BE2C (cell line): ENCODE data around the gene KDM5B.

ENCODE experiments used
- DNase-seq: peaks from one replicate; pipeline ENCODE4 v3.0.0-alpha.2; 2020
- H3K27me3 ChIP-seq: fragments of 250-450 bp; sonication (Bioruptor Pico); 2 replicates; pipeline ENCODE4 v1.5.1; 2020; ENCODE audit warnings: mild to moderate bottlenecking
- H3K36me3 ChIP-seq: fragments of 250-450 bp; sonication (Bioruptor Pico); 2 replicates; pipeline ENCODE4 v1.5.1; 2020; ENCODE audit warnings: mild to moderate bottlenecking
- H3K4me1 ChIP-seq: fragments of 250-450 bp; sonication (Bioruptor Pico); 2 replicates; pipeline ENCODE4 v1.5.1; 2020
- H3K4me3 ChIP-seq: 2 replicates; pipeline ENCODE4 v1.5.1; 2011; ENCODE audit warnings: low read depth, low read length
- H3K9me3 ChIP-seq: fragments of 250-450 bp; sonication (Bioruptor Pico); 2 replicates; pipeline ENCODE4 v1.5.1; 2020
- CTCF ChIP-seq: IDR thresholded peaks from 2 replicates; pipeline ENCODE4 v1.5.1; 2012; ENCODE audit warnings: mild to moderate bottlenecking, low read depth, low read length

The KDM5B gene

GRCh38 chr1:202810615-202811295 is 2.5 kb upstream of the KDM5B start, which contains the start of gene PCAT6:
Gene PCAT6, plus strand, starts transcription at chr1:202810954.
- DNase-seq: peak; percentile 95
- Histone ChIP-seq H3K4me1 (no peaks in the 10 kb centered on the region; the same call in 1 of the 2 replicates), H3K9me3 (no peaks in the 10 kb centered on the region), H3K4me3 (peak within 1 kb of the TSS; percentile 80), H3K36me3 (no peaks in the 10 kb centered on the region), H3K27me3 (peaks cover 6% of the 10 kb centered on the region)
- no peak for TF ChIP-seq CTCF

DNA sequence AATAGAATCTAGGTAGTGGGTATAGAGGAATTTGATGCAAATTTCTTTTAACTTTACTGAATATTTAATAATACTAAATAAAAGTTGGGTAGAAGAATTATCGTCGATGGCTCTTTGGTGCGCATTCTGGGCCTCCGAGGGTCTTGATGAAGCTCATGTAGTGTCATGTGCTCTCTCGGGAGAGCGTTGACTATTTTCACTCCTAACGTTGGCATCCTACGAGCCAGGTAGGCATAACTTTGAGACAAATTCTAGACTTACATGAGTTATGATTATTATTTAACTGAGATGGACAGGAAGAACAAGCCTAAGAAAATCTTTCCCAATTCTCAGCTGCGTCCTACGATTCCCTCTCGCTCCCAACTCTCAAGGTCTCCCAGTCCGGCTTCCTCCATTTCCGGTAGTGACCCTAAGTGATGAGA is 2.0 kb upstream of the KDM5B start:
- no peak for TF ChIP-seq CTCF
- Histone ChIP-seq H3K27me3 (peaks cover 6% of the 10 kb centered on the region), H3K9me3 (no peaks in the 10 kb centered on the region), H3K4me3 (peak overlapping the region; percentile 80), H3K36me3 (no peaks in the 10 kb centered on the region), H3K4me1 (no peaks in the 10 kb centered on the region; the same call in 1 of the 2 replicates)
- DNase-seq: no peak

- H3K4me3 ChIP-seq: peak overlapping the region; percentile 80; the same call in 1 of the 2 replicates
- no peaks in the 10 kb centered on the region; the same call in 1 of the 2 replicates for H3K4me1 ChIP-seq
Measured at GRCh38 chr1:202809597-202810159, 1.5 kb upstream of the KDM5B start.

DNA sequence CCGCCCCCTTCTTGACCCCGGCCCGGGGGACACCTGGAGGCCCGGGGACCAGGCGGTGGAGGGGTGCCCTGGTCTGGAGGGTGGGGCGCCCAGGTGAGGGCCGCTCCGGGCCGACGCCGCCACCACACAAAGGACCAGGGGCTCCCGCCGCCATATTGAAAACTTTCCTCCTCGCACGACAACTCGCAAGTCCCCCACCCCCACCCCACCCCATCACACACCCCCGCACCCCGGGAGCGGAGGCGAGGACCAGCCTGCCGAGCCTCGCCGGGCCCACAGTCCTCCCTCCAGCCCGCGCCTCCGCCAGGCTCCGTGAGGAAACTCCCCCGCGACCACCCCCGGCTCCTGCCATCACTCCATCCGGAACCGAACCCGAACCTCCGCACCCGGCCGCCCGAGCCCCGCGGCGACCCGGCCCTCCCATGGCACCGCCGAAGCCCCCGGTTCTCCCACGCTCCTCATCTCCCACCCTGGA is 733 bp downstream of the KDM5B start:
- DNase-seq: peak; percentile 28
- Histone ChIP-seq H3K9me3 (no peaks in the 10 kb centered on the region), H3K4me3 (peak overlapping the region; percentile 78), H3K36me3 (no peaks in the 10 kb centered on the region), H3K27me3 (peaks cover 6% of the 10 kb centered on the region), H3K4me1 (no peaks in the 10 kb centered on the region; the same call in 1 of the 2 replicates)
- TF ChIP-seq CTCF: no peak

More at GRCh38 chr1:202809597-202810159, 1.5 kb upstream of the KDM5B start:
- DNase-seq: no peak
- Histone ChIP-seq H3K36me3 (no peaks in the 10 kb centered on the region), H3K9me3 (no peaks in the 10 kb centered on the region), H3K27me3 (peaks cover 6% of the 10 kb centered on the region)
- TF ChIP-seq CTCF: no peak

- peak overlapping the region; percentile 78 for H3K4me3 ChIP-seq
- no peak for TF ChIP-seq CTCF
- peak; percentile 35 for DNase-seq
- H3K27me3 ChIP-seq: peaks cover 6% of the 10 kb centered on the region
- no peaks in the 10 kb centered on the region for H3K36me3 ChIP-seq
- no peaks in the 10 kb centered on the region; the same call in 1 of the 2 replicates for H3K4me1 ChIP-seq
- no peaks in the 10 kb centered on the region for H3K9me3 ChIP-seq
Measured at GRCh38 chr1:202806845-202807450, 1.3 kb downstream of the KDM5B start.
